GM23338 (cell line): ENCODE measurements around the gene C1orf174. TPM values are rescaled to one million over a fixed set of nuclear protein-coding genes. Genes with fewer than 3 reads are reported as not detected.

ENCODE experiments used
- ATAC-seq: fragments of 200-7000 bp; cut with Tn5 transposase; 3 replicates; pipeline ENCODE4 v1.9.1; 2020
- DNase-seq: peaks from one replicate; pipeline ENCODE4 v3.0.0-alpha.2; 2015; ENCODE audit warnings: low spot score
- H2AFZ ChIP-seq: fragments of 200-600 bp; sonication (generic); 2 replicates; pipeline ENCODE4 v1.8.0; 2016; ENCODE audit warnings: antibody characterized with exemption, mild to moderate bottlenecking, moderate library complexity
- H3F3A ChIP-seq: fragments of 200-600 bp; sonication (generic); replicated peaks from 2 replicates; pipeline ENCODE4 v1.8.0; 2017; ENCODE audit warnings: antibody characterized with exemption, mixed run types, low read depth
- H3K27ac ChIP-seq: fragments of 200-600 bp; sonication (generic); 2 replicates; pipeline ENCODE4 v1.6.1; 2016; ENCODE audit warnings: low read depth
- H3K27me3 ChIP-seq: fragments of 200-600 bp; sonication (generic); 2 replicates; pipeline ENCODE4 v1.8.0; 2016; ENCODE audit warnings: mild to moderate bottlenecking, mixed run types, moderate library complexity; ENCODE audit not compliant: insufficient read depth
- H3K36me3 ChIP-seq: fragments of 200-600 bp; sonication (generic); 2 replicates; pipeline ENCODE4 v1.8.0; 2016; ENCODE audit warnings: mild to moderate bottlenecking; ENCODE audit not compliant: insufficient read depth
- H3K4me1 ChIP-seq: fragments of 200-600 bp; sonication (generic); 2 replicates; pipeline ENCODE4 v1.8.0; 2016; ENCODE audit warnings: mild to moderate bottlenecking, moderate library complexity; ENCODE audit not compliant: insufficient read depth
- H3K4me2 ChIP-seq: fragments of 200-600 bp; sonication (generic); 2 replicates; pipeline ENCODE4 v1.7.1; 2017; ENCODE audit warnings: mixed run types
- H3K4me3 ChIP-seq: fragments of 200-600 bp; sonication (generic); 2 replicates; pipeline ENCODE4 v1.6.1; 2016; ENCODE audit warnings: mixed run types
- H3K79me2 ChIP-seq: fragments of 200-600 bp; sonication (generic); replicated peaks from 2 replicates; pipeline ENCODE4 v1.8.0; 2017; ENCODE audit warnings: mild to moderate bottlenecking; ENCODE audit not compliant: insufficient read depth
- H3K9me2 ChIP-seq: fragments of 200-600 bp; sonication (generic); 2 replicates; pipeline ENCODE4 v1.8.0; 2017; ENCODE audit not compliant: insufficient read depth
- H4K20me1 ChIP-seq: fragments of 200-600 bp; sonication (generic); replicated peaks from 2 replicates; pipeline ENCODE4 v1.8.0; 2017; ENCODE audit warnings: mild to moderate bottlenecking; ENCODE audit not compliant: insufficient read depth
- H3K27ac Mint-ChIP-seq: 2 replicates; pipeline ENCODE4 v1.8.0; 2020; ENCODE audit warnings: inconsistent platforms, mild to moderate bottlenecking, moderate library complexity, mixed read lengths
- H3K27me3 Mint-ChIP-seq: 3 replicates; pipeline ENCODE4 v1.8.0; 2022; ENCODE audit warnings: low read depth, mild to moderate bottlenecking, moderate library complexity, mixed read lengths, inconsistent platforms; ENCODE audit not compliant: insufficient read depth, poor library complexity
- H3K36me3 Mint-ChIP-seq: 3 replicates; pipeline ENCODE4 v1.8.0; 2021; ENCODE audit warnings: low read depth, mild to moderate bottlenecking, inconsistent platforms, moderate library complexity, mixed read lengths
- H3K4me1 Mint-ChIP-seq: 3 replicates; pipeline ENCODE4 v1.8.0; 2020; ENCODE audit warnings: mild to moderate bottlenecking, inconsistent platforms, mixed read lengths
- H3K4me3 Mint-ChIP-seq: 3 replicates; pipeline ENCODE4 v1.8.0; 2021; ENCODE audit warnings: moderate library complexity, mild to moderate bottlenecking, inconsistent platforms, mixed read lengths
- H3K9me3 Mint-ChIP-seq: 3 replicates; pipeline ENCODE4 v1.8.0; 2020; ENCODE audit warnings: moderate library complexity, mild to moderate bottlenecking, inconsistent platforms, mixed read lengths
- CREB1 ChIP-seq: fragments of 250-450 bp; sonication (Bioruptor Pico); IDR thresholded peaks from 2 replicates; pipeline ENCODE4 v1.5.0; 2020; ENCODE audit warnings: low read depth, mild to moderate bottlenecking, moderate library complexity
- EZH2 ChIP-seq: fragments of 200-600 bp; sonication (generic); IDR thresholded peaks from one replicate; pipeline ENCODE4 v1.8.0; 2017; ENCODE audit warnings: antibody characterized with exemption, mild to moderate bottlenecking, low read depth; ENCODE audit not compliant: unreplicated experiment
- JUNB ChIP-seq: IDR thresholded peaks from one replicate; pipeline ENCODE4 v1.6.1; 2016; ENCODE audit warnings: antibody characterized with exemption; ENCODE audit not compliant: unreplicated experiment
- NANOG ChIP-seq: IDR thresholded peaks from 2 replicates; pipeline ENCODE4 v1.6.1; 2016; ENCODE audit warnings: antibody characterized with exemption, borderline replicate concordance
- STAT1 ChIP-seq: IDR thresholded peaks from one replicate; pipeline ENCODE4 v1.6.1; 2016; ENCODE audit warnings: antibody characterized with exemption; ENCODE audit not compliant: unreplicated experiment
- ZNF114 ChIP-seq: fragments of 250-450 bp; sonication (Bioruptor Pico); IDR thresholded peaks from 2 replicates; pipeline ENCODE4 v1.5.0; 2020; ENCODE audit warnings: mild to moderate bottlenecking, moderate library complexity
- ZNF331 ChIP-seq: fragments of 250-450 bp; sonication (Bioruptor Pico); IDR thresholded peaks from 2 replicates; pipeline ENCODE4 v1.5.0; 2020; ENCODE audit warnings: low read depth, mild to moderate bottlenecking, moderate library complexity
- polyA plus RNA-seq: library from polyadenylated mRNA; unstranded; fragments of >200 nt; fragmentation: Nextera tagmentation; extraction: Ambion mirVana; gene quantifications from 2 replicates; pipeline ENCODE4 v1.2.1, GENCODE V29; 2016
- total RNA-seq: library from RNA; depleted of rRNA; stranded (reverse); fragments of >200 nt; shearing (Covaris generic); gene quantifications from 2 replicates; pipeline ENCODE4 v1.2.3, GENCODE V29; 2014
- TF ChIP-seq, protein P1 (sequence below): IDR thresholded peaks from 2 replicates; pipeline ENCODE4 v1.6.1; 2016; ENCODE audit warnings: antibody characterized with exemption
- TF ChIP-seq, protein P2 (sequence below): fragments of 250-450 bp; sonication (Bioruptor Pico); IDR thresholded peaks from 2 replicates; pipeline ENCODE4 v1.5.0; 2020; ENCODE audit warnings: mild to moderate bottlenecking, moderate library complexity
- TF ChIP-seq, protein P3 (sequence below): IDR thresholded peaks from one replicate; pipeline ENCODE4 v1.6.1; 2018; ENCODE audit warnings: antibody characterized with exemption; ENCODE audit not compliant: unreplicated experiment
- TF ChIP-seq, protein P4 (sequence below), 2 experiments: fragments of 200-600 bp in 1 of 2; sonication (generic) in 1 of 2; conservative IDR thresholded peaks; 2 replicates each; pipeline versions ENCODE4 v1.5.1 to v1.6.1; 2016 to 2017; ENCODE audit warnings: antibody characterized with exemption in 2 of 2, low read depth in 2 of 2, mild to moderate bottlenecking in 2 of 2, moderate library complexity in 1 of 2

Gene C1orf174
- total and polyA plus RNA-seq, 2 experiments from 2014 or later, result 28.5 to 28.7 TPM

DNA sequence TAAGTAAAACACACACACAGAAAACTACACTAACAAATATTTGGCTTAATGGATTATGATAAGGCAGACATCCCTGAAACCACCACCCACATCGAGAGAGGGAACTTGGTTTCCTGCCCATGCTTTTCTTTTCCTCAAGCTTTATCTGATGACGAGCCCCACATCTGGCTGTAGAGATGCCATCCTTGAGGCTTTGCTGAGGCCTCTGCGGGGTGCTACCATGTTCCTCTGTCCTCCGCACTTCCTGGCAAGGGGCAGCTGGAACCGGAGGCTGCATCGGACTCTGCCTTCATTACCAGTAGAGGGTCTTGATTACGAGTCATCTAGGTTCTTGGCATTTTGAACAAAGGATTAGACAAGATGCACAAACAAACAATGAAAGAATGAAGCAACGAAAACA lies 21.7 kb upstream of the C1orf174 start:
- Histone ChIP-seq H3K27ac (no peak overlapping the region), H3K36me3 (peaks cover 5% of the 10 kb centered on the region; the same call in 1 of the 2 replicates), H3K4me1 (no peaks in the 10 kb centered on the region), H2AFZ (no peak overlapping the region), H3K9me2 (no peaks in the 10 kb centered on the region), H3F3A (no peaks in the 10 kb centered on the region), H3K27me3 (no peaks in the 10 kb centered on the region), H3K79me2 (no peaks in the 10 kb centered on the region), H3K4me3 (no peak overlapping the region), H4K20me1 (no peaks in the 10 kb centered on the region), H3K4me2 (no peak overlapping the region)
- Mint-ChIP-seq H3K4me3 (no peak overlapping the region; the same call in 2 of the 3 replicates), H3K4me1 (no peaks in the 10 kb centered on the region), H3K36me3 (peaks cover 2% of the 10 kb centered on the region; the same call in 2 of the 3 replicates), H3K27ac (no peak overlapping the region), H3K9me3 (peaks cover 58% of the 10 kb centered on the region), H3K27me3 (peaks cover 5% of the 10 kb centered on the region)
- no peak for ATAC-seq
- DNase-seq, result no peak
- TF ChIP-seq, protein P1, sequence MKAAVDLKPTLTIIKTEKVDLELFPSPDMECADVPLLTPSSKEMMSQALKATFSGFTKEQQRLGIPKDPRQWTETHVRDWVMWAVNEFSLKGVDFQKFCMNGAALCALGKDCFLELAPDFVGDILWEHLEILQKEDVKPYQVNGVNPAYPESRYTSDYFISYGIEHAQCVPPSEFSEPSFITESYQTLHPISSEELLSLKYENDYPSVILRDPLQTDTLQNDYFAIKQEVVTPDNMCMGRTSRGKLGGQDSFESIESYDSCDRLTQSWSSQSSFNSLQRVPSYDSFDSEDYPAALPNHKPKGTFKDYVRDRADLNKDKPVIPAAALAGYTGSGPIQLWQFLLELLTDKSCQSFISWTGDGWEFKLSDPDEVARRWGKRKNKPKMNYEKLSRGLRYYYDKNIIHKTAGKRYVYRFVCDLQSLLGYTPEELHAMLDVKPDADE, result no peak
- TF ChIP-seq NANOG, result no peak
- TF ChIP-seq ZNF331 (CRISPR knock-in tag), result no peak
- no peak for TF ChIP-seq EZH2
- TF ChIP-seq, protein P2, sequence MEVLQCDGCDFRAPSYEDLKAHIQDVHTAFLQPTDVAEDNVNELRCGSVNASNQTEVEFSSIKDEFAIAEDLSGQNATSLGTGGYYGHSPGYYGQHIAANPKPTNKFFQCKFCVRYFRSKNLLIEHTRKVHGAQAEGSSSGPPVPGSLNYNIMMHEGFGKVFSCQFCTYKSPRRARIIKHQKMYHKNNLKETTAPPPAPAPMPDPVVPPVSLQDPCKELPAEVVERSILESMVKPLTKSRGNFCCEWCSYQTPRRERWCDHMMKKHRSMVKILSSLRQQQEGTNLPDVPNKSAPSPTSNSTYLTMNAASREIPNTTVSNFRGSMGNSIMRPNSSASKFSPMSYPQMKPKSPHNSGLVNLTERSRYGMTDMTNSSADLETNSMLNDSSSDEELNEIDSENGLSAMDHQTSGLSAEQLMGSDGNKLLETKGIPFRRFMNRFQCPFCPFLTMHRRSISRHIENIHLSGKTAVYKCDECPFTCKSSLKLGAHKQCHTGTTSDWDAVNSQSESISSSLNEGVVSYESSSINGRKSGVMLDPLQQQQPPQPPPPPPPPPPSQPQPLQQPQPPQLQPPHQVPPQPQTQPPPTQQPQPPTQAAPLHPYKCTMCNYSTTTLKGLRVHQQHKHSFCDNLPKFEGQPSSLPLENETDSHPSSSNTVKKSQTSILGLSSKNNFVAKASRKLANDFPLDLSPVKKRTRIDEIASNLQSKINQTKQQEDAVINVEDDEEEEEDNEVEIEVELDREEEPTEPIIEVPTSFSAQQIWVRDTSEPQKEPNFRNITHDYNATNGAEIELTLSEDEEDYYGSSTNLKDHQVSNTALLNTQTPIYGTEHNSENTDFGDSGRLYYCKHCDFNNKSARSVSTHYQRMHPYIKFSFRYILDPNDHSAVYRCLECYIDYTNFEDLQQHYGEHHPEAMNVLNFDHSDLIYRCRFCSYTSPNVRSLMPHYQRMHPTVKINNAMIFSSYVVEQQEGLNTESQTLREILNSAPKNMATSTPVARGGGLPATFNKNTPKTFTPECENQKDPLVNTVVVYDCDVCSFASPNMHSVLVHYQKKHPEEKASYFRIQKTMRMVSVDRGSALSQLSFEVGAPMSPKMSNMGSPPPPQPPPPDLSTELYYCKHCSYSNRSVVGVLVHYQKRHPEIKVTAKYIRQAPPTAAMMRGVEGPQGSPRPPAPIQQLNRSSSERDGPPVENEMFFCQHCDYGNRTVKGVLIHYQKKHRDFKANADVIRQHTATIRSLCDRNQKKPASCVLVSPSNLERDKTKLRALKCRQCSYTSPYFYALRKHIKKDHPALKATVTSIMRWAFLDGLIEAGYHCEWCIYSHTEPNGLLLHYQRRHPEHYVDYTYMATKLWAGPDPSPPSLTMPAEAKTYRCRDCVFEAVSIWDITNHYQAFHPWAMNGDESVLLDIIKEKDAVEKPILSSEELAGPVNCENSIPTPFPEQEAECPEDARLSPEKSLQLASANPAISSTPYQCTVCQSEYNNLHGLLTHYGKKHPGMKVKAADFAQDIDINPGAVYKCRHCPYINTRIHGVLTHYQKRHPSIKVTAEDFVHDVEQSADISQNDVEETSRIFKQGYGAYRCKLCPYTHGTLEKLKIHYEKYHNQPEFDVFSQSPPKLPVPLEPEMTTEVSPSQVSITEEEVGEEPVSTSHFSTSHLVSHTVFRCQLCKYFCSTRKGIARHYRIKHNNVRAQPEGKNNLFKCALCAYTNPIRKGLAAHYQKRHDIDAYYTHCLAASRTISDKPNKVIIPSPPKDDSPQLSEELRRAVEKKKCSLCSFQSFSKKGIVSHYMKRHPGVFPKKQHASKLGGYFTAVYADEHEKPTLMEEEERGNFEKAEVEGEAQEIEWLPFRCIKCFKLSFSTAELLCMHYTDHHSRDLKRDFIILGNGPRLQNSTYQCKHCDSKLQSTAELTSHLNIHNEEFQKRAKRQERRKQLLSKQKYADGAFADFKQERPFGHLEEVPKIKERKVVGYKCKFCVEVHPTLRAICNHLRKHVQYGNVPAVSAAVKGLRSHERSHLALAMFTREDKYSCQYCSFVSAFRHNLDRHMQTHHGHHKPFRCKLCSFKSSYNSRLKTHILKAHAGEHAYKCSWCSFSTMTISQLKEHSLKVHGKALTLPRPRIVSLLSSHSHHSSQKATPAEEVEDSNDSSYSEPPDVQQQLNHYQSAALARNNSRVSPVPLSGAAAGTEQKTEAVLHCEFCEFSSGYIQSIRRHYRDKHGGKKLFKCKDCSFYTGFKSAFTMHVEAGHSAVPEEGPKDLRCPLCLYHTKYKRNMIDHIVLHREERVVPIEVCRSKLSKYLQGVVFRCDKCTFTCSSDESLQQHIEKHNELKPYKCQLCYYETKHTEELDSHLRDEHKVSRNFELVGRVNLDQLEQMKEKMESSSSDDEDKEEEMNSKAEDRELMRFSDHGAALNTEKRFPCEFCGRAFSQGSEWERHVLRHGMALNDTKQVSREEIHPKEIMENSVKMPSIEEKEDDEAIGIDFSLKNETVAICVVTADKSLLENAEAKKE, result no peak
- TF ChIP-seq, protein P3, sequence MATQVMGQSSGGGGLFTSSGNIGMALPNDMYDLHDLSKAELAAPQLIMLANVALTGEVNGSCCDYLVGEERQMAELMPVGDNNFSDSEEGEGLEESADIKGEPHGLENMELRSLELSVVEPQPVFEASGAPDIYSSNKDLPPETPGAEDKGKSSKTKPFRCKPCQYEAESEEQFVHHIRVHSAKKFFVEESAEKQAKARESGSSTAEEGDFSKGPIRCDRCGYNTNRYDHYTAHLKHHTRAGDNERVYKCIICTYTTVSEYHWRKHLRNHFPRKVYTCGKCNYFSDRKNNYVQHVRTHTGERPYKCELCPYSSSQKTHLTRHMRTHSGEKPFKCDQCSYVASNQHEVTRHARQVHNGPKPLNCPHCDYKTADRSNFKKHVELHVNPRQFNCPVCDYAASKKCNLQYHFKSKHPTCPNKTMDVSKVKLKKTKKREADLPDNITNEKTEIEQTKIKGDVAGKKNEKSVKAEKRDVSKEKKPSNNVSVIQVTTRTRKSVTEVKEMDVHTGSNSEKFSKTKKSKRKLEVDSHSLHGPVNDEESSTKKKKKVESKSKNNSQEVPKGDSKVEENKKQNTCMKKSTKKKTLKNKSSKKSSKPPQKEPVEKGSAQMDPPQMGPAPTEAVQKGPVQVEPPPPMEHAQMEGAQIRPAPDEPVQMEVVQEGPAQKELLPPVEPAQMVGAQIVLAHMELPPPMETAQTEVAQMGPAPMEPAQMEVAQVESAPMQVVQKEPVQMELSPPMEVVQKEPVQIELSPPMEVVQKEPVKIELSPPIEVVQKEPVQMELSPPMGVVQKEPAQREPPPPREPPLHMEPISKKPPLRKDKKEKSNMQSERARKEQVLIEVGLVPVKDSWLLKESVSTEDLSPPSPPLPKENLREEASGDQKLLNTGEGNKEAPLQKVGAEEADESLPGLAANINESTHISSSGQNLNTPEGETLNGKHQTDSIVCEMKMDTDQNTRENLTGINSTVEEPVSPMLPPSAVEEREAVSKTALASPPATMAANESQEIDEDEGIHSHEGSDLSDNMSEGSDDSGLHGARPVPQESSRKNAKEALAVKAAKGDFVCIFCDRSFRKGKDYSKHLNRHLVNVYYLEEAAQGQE, result no peak
- TF ChIP-seq ZNF114, result no peak
- no peak for TF ChIP-seq CREB1 (CRISPR knock-in tag)
- TF ChIP-seq STAT1, result no peak
- TF ChIP-seq, protein P4, sequence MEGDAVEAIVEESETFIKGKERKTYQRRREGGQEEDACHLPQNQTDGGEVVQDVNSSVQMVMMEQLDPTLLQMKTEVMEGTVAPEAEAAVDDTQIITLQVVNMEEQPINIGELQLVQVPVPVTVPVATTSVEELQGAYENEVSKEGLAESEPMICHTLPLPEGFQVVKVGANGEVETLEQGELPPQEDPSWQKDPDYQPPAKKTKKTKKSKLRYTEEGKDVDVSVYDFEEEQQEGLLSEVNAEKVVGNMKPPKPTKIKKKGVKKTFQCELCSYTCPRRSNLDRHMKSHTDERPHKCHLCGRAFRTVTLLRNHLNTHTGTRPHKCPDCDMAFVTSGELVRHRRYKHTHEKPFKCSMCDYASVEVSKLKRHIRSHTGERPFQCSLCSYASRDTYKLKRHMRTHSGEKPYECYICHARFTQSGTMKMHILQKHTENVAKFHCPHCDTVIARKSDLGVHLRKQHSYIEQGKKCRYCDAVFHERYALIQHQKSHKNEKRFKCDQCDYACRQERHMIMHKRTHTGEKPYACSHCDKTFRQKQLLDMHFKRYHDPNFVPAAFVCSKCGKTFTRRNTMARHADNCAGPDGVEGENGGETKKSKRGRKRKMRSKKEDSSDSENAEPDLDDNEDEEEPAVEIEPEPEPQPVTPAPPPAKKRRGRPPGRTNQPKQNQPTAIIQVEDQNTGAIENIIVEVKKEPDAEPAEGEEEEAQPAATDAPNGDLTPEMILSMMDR (conservative IDR thresholded peaks at IDR 0.05; ENCODE audit: low read depth in 2 of 2), result no peak
- TF ChIP-seq JUNB, result no peak
